SU-DHL-6 (cell line): Measurements from ENCODE around the gene COPS9.

ENCODE experiments used
- EZH2phosphoT487 ChIP-seq: fragments of 200-600 bp; sonication (generic), shearing (Covaris generic); conservative IDR thresholded peaks from 2 replicates; pipeline ENCODE4 v1.6.1; 2018; ENCODE audit warnings: mild to moderate bottlenecking, antibody characterized with exemption, low read length, moderate library complexity, mixed read lengths
- TF ChIP-seq, protein P1 (sequence below): fragments of 200-600 bp; sonication (generic); IDR thresholded peaks from one replicate; pipeline ENCODE4 v1.5.1; 2017; ENCODE audit warnings: antibody characterized with exemption, mild to moderate bottlenecking, low read length, moderate library complexity; ENCODE audit not compliant: insufficient read depth, poor library complexity, severe bottlenecking

DNA sequence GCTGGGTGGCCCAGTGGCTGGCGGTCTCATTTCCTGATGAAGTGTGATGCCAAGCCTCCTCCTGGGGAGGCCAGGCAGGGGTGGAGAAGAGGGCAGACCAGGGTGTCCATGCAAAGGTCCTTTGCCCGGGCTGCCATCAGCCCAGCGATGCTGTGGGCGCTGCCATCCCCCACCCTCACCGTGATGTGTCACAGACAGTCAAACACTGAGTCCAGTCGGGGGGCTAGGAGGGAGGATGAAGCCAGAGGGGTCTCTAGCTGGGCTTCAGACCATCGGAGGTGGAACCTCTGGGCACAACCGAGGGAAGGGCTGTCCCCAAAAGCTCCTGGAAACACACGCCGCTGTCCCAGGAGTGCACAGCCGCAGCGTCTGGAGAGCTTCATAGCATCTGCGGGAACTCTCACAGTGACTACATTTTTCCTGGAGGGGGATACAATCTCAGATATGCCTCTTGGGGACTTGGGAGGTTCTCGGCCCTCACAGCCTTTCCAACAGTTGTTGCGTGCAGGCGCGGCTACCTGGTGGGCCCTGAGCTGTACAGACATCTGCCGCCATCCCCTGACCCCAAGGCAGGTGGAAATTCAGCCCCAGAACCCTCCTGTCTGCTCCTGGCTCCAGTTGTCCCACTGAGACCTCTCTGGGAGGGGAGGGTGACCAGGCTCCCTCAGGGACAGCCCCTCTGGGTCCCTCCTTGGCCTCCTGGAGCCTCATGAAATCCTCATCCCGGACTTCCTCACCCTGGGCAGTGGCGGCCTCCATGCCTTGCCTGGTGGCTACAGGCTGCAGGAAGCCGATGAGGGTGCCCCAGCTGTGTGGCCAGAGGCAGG lies 30.9 kb upstream of the COPS9 start:
- TF ChIP-seq EZH2phosphoT487: no peak
- TF ChIP-seq, protein P1, sequence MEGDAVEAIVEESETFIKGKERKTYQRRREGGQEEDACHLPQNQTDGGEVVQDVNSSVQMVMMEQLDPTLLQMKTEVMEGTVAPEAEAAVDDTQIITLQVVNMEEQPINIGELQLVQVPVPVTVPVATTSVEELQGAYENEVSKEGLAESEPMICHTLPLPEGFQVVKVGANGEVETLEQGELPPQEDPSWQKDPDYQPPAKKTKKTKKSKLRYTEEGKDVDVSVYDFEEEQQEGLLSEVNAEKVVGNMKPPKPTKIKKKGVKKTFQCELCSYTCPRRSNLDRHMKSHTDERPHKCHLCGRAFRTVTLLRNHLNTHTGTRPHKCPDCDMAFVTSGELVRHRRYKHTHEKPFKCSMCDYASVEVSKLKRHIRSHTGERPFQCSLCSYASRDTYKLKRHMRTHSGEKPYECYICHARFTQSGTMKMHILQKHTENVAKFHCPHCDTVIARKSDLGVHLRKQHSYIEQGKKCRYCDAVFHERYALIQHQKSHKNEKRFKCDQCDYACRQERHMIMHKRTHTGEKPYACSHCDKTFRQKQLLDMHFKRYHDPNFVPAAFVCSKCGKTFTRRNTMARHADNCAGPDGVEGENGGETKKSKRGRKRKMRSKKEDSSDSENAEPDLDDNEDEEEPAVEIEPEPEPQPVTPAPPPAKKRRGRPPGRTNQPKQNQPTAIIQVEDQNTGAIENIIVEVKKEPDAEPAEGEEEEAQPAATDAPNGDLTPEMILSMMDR: no peak
